ENCODE results near the gene IFT81. TPM values are rescaled to one million over a fixed set of nuclear protein-coding genes. Genes with fewer than 3 reads are reported as not detected.

IFT81 gene
- total and polyA plus RNA-seq, 4 experiments from 2014 or later, result 0.57 to 1.3 (median 1.2) TPM

DNA sequence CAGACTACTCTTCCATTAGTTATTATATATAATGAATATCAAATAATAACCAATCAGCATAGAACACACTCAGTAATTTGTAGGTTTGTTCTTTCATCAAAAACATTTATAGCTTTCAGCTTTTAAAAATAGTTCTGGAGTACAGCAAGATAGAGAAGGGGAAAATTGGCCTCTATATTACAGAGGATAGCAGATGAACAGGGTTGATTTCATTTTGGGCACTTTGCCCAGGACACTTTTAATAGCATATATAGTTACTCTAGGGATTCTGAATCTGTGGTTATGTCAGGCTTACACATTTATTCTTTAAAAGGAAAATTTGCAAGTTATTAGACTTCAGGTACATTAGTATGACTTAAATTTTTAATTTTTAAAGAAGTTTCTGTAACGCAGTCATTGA is 52.6 kb downstream of the IFT81 start:
- no peak overlapping the region for H3K4me3 Mint-ChIP-seq
- no peaks in the 10 kb centered on the region for H3K4me1 Mint-ChIP-seq

DNA sequence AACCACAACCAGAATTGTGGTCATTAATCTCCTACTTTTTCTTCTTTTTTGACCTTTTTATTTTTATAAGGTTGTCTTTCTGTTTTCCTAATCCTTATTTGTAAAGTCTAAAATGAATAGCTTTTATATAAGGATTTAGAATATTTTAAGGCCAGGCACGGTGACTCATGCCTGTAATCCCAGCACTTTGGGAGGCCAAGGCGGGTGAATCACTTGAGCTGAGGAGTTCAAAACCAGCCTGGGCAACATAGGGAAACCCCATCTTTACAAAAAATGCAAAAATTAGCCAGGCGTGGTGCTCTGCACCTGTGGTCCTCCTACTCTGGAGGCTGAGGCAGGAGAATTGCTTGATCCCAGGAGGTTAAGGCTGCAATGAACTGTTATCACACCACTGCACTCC is 55.1 kb downstream of the IFT81 start:
- Mint-ChIP-seq H3K27ac (no peak overlapping the region), H3K4me3 (no peak overlapping the region), H3K4me1 (no peaks in the 10 kb centered on the region), H3K27me3 (no peaks in the 10 kb centered on the region), H3K9me3 (peaks cover 0 to under 1% (median 0%) of the 10 kb centered on the region in 8 donors), H3K36me3 (no peaks in the 10 kb centered on the region)
- POLR2A ChIA-PET (ENCODE audit: partially characterized antibody), result no interaction called here
- intact Hi-C loops (cut with micrococcal nuclease), result no loop called here
- H3K9me3 ChIP-seq (ENCODE audit: control insufficient read depth in 1 of 2, low read length in 2 of 2), result no peaks in the 10 kb centered on the region
- no peaks in the 10 kb centered on the region for H3K27me3 ChIP-seq (ENCODE audit: insufficient read depth, low read length)
- no peak overlapping the region for H3K27ac ChIP-seq (ENCODE audit: low read depth, low read length)
- no peak overlapping the region for H3K4me3 ChIP-seq (ENCODE audit: low read length in 2 of 2)
- H3K4me1 ChIP-seq (ENCODE audit: insufficient read depth, low read length), result no peaks in the 10 kb centered on the region
- H3K36me3 ChIP-seq (ENCODE audit: insufficient read depth, low read length), result no peaks in the 10 kb centered on the region
- no peak for DNase-seq
- CTCF ChIA-PET (ENCODE audit: partially characterized antibody), result no interaction called here

More for the DNA sequence above, 52.6 kb downstream of the IFT81 start:
- no peak overlapping the region for H3K27ac ChIP-seq (ENCODE audit: low read depth, low read length)
- H3K9me3 ChIP-seq (ENCODE audit: control insufficient read depth in 1 of 2, low read length in 2 of 2), result no peaks in the 10 kb centered on the region
- Mint-ChIP-seq H3K27me3 (no peaks in the 10 kb centered on the region), H3K9me3 (no peaks in the 10 kb centered on the region), H3K36me3 (no peaks in the 10 kb centered on the region), H3K27ac (no peak overlapping the region)
- H3K27me3 ChIP-seq (ENCODE audit: insufficient read depth, low read length), result no peaks in the 10 kb centered on the region
- no peak for DNase-seq
- H3K4me1 ChIP-seq (ENCODE audit: insufficient read depth, low read length), result no peaks in the 10 kb centered on the region
- CTCF ChIA-PET (ENCODE audit: partially characterized antibody), result no interaction called here
- no peaks in the 10 kb centered on the region for H3K36me3 ChIP-seq (ENCODE audit: insufficient read depth, low read length)
- no peak overlapping the region for H3K4me3 ChIP-seq (ENCODE audit: low read length in 2 of 2)
- POLR2A ChIA-PET (ENCODE audit: partially characterized antibody), result no interaction called here
- intact Hi-C loops (cut with micrococcal nuclease), result no loop called here

DNA sequence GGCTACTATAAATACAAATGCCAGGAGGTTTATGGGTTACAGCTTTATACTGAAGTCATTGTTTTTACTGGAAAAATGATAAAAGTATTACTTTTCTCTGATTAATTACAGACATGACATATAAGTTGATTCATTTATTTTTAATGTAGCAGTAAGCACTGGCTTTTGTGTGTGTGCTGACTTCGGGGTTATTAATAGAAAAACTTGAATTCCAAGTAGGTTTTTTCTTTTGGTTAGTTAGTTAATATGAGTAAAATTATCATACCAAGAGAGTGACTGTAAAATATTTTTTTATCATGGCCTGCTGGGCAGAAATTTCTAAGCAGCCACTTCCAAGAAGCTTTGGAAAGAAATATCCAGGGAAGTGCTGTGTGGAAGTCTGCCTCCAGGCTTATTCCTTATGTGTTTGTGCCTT is 56.4 kb downstream of the IFT81 start:
- H3K36me3 Mint-ChIP-seq, result peaks cover 2 to 3% of the 10 kb centered on the region in 2 donors
- DNase-seq, result no peak
- H3K4me3 ChIP-seq (ENCODE audit: low read length in 2 of 2), result no peak overlapping the region
- ChIA-PET CTCF (ENCODE audit: partially characterized antibody) (no interaction called here), POLR2A (ENCODE audit: partially characterized antibody) (no interaction called here)
- H3K9me3 Mint-ChIP-seq, result peaks cover 0 to 4% (median 0%) of the 10 kb centered on the region in 8 donors
- no peak overlapping the region for H3K4me3 Mint-ChIP-seq
- H3K27ac Mint-ChIP-seq, result no peak overlapping the region
- no peaks in the 10 kb centered on the region for H3K4me1 Mint-ChIP-seq
- intact Hi-C loops (cut with micrococcal nuclease), result no loop called here
- no peaks in the 10 kb centered on the region for H3K27me3 Mint-ChIP-seq
- H3K36me3 ChIP-seq (ENCODE audit: insufficient read depth, low read length), result no peaks in the 10 kb centered on the region
- no peaks in the 10 kb centered on the region for H3K9me3 ChIP-seq (ENCODE audit: control insufficient read depth in 1 of 2, low read length in 2 of 2)
- no peaks in the 10 kb centered on the region for H3K27me3 ChIP-seq (ENCODE audit: insufficient read depth, low read length)
- no peaks in the 10 kb centered on the region for H3K4me1 ChIP-seq (ENCODE audit: insufficient read depth, low read length)
- no peak overlapping the region for H3K27ac ChIP-seq (ENCODE audit: low read depth, low read length)

DNA sequence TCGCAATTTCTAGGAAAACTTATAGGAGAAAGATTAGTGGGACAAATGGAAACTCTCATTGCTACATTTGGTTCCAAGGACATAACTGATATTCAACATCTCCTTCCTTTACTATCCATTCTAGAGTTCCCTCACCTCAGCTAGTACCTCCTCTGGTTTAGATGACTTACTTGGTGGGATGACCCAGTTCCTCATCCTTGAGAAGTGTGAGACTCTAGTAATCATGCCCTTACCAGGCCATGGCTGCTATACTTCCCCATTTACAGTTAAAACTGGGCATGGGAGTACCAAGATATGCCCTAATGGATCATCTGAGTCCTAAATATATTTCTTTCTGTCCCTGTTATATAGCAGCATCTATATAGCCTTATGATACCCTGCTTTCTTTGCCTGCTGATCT is 58.1 kb downstream of the IFT81 start:
- Mint-ChIP-seq H3K27me3 (no peaks in the 10 kb centered on the region), H3K4me1 (no peaks in the 10 kb centered on the region), H3K9me3 (peaks cover 4 to 21% (median 13%) of the 10 kb centered on the region in 8 donors), H3K36me3 (peaks cover 7 to 17% of the 10 kb centered on the region in 2 donors), H3K27ac (no peak overlapping the region), H3K4me3 (no peak overlapping the region)
- intact Hi-C loops (cut with micrococcal nuclease), result no loop called here
- ChIA-PET CTCF (ENCODE audit: partially characterized antibody) (interaction anchor here (0.6 kb wide), 1 partner anchor 423 kb away, joined by 3 read pairs; no protein-coding TSS in a partner anchor), POLR2A (ENCODE audit: partially characterized antibody) (interaction anchor here (0.6 kb wide), 1 partner anchor 678 kb away, joined by 4 read pairs; no protein-coding TSS in a partner anchor)
- Histone ChIP-seq H3K9me3 (ENCODE audit: control insufficient read depth in 1 of 2, low read length in 2 of 2) (no peaks in the 10 kb centered on the region), H3K27me3 (ENCODE audit: insufficient read depth, low read length) (no peaks in the 10 kb centered on the region), H3K4me1 (ENCODE audit: insufficient read depth, low read length) (no peaks in the 10 kb centered on the region), H3K27ac (ENCODE audit: low read depth, low read length) (no peak overlapping the region), H3K36me3 (ENCODE audit: insufficient read depth, low read length) (no peaks in the 10 kb centered on the region), H3K4me3 (ENCODE audit: low read length in 2 of 2) (no peak overlapping the region)
- no peak for DNase-seq

DNA sequence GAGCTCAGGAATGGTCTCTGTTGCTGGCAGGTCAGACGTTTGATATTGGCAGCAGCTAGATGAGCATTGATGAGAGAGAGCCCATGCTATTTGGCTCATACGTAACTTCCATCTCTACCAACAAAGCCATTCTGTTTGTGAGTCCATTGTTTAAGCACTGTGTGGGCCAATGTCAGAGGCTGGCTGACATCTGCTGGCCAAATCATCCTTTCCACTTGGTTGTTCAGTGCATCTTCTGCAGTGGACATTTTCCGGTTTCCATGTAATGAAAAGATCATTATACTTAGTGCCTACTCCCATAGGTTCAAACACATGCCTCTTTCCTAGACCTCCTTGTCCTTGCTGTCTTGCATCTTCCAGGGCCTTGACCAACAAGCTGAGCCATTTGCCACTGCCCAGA is 59.2 kb downstream of the IFT81 start:
- ChIA-PET CTCF (ENCODE audit: partially characterized antibody) (no interaction called here), POLR2A (ENCODE audit: partially characterized antibody) (no interaction called here)
- Histone ChIP-seq H3K27ac (ENCODE audit: low read depth, low read length) (no peak overlapping the region), H3K9me3 (ENCODE audit: control insufficient read depth in 1 of 2, low read length in 2 of 2) (no peaks in the 10 kb centered on the region), H3K27me3 (ENCODE audit: insufficient read depth, low read length) (no peaks in the 10 kb centered on the region), H3K36me3 (ENCODE audit: insufficient read depth, low read length) (no peaks in the 10 kb centered on the region), H3K4me3 (ENCODE audit: low read length in 2 of 2) (no peak overlapping the region), H3K4me1 (ENCODE audit: insufficient read depth, low read length) (no peaks in the 10 kb centered on the region)
- H3K4me1 Mint-ChIP-seq, result no peaks in the 10 kb centered on the region
- peak overlapping the region in 1 of 7 donors; percentile 4 for H3K27ac Mint-ChIP-seq
- intact Hi-C loops (cut with micrococcal nuclease), result no loop called here
- H3K9me3 Mint-ChIP-seq, result peaks cover 4 to 23% (median 15%) of the 10 kb centered on the region in 8 donors
- DNase-seq, result no peak
- no peaks in the 10 kb centered on the region for H3K27me3 Mint-ChIP-seq
- H3K36me3 Mint-ChIP-seq, result peaks cover 7 to 22% of the 10 kb centered on the region in 2 donors
- no peak overlapping the region for H3K4me3 Mint-ChIP-seq

DNA sequence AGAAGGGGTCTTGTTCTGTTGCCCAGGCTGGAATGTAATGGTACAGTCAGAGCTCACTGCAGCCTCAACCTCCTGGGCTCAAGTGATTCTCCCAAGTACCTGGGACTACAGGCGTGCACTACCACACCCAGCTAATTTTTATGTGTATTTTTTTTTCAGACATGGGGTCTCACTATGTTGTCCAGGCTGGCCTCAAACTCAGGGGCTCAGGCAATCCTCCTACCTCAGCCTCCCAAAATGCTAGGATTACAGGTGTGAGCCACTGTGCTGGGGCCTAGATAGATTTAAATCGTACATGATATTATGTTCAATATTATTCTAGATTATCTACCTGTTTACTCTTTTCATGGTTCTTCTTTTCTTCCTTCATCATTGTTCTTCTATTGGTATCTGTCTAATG is 61.5 kb downstream of the IFT81 start:
- H3K4me3 Mint-ChIP-seq, result no peak overlapping the region
- CTCF ChIA-PET (ENCODE audit: partially characterized antibody), result interaction anchor here (1.3 kb wide), 1 partner anchor 10 kb away, joined by 4 read pairs; no protein-coding TSS in a partner anchor
- peaks cover 7 to 23% of the 10 kb centered on the region in 2 donors for H3K36me3 Mint-ChIP-seq
- Histone ChIP-seq H3K27me3 (ENCODE audit: insufficient read depth, low read length) (no peaks in the 10 kb centered on the region), H3K9me3 (ENCODE audit: control insufficient read depth in 1 of 2, low read length in 2 of 2) (no peaks in the 10 kb centered on the region), H3K4me3 (ENCODE audit: low read length in 2 of 2) (no peak overlapping the region), H3K27ac (ENCODE audit: low read depth, low read length) (no peak overlapping the region), H3K36me3 (ENCODE audit: insufficient read depth, low read length) (no peaks in the 10 kb centered on the region), H3K4me1 (ENCODE audit: insufficient read depth, low read length) (no peaks in the 10 kb centered on the region)
- intact Hi-C loops (cut with micrococcal nuclease), result no loop called here
- POLR2A ChIA-PET (ENCODE audit: partially characterized antibody), result no interaction called here
- H3K27ac Mint-ChIP-seq, result peak overlapping the region in 1 of 7 donors; percentile 62
- DNase-seq, result no peak
- H3K27me3 Mint-ChIP-seq, result no peaks in the 10 kb centered on the region
- no peaks in the 10 kb centered on the region for H3K4me1 Mint-ChIP-seq
- H3K9me3 Mint-ChIP-seq, result peaks cover 4 to 25% (median 17%) of the 10 kb centered on the region in 8 donors

DNA sequence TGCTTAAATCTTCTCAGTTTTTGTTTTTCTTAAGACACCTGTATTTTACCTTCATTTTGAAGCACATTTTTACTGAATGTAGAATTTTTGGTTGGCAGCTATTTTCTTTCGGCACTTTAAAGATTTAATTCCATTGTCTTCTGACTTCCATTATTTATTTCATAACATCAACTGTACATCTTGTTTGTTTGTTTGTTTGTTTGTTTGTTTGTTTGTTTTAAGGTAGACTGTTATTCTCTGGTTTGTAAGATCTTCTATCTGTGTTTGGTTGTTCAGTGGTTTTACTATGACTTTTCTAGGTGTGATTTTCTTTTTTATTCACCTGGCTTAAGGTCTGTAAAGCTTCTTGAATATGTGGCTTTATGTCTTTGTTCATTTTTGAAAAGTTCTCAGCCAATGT is 61.9 kb downstream of the IFT81 start:
- H3K36me3 ChIP-seq (ENCODE audit: insufficient read depth, low read length), result no peaks in the 10 kb centered on the region
- no peaks in the 10 kb centered on the region for H3K4me1 Mint-ChIP-seq

More for the DNA sequence above, 61.9 kb downstream of the IFT81 start:
- Mint-ChIP-seq H3K36me3 (peaks cover 7 to 23% of the 10 kb centered on the region in 2 donors), H3K9me3 (peaks cover 4 to 25% (median 17%) of the 10 kb centered on the region in 8 donors), H3K27ac (peak overlapping the region in 1 of 7 donors; percentile 62), H3K4me3 (no peak overlapping the region), H3K27me3 (no peaks in the 10 kb centered on the region)
- no peaks in the 10 kb centered on the region for H3K9me3 ChIP-seq (ENCODE audit: control insufficient read depth in 1 of 2, low read length in 2 of 2)
- H3K27ac ChIP-seq (ENCODE audit: low read depth, low read length), result no peak overlapping the region
- intact Hi-C loops (cut with micrococcal nuclease), result no loop called here
- H3K4me1 ChIP-seq (ENCODE audit: insufficient read depth, low read length), result no peaks in the 10 kb centered on the region
- CTCF ChIA-PET (ENCODE audit: partially characterized antibody), result interaction anchor here (1.3 kb wide), 1 partner anchor 9 kb away, joined by 4 read pairs; no protein-coding TSS in a partner anchor
- DNase-seq, result no peak
- H3K27me3 ChIP-seq (ENCODE audit: insufficient read depth, low read length), result no peaks in the 10 kb centered on the region
- POLR2A ChIA-PET (ENCODE audit: partially characterized antibody), result no interaction called here
- H3K4me3 ChIP-seq (ENCODE audit: low read length in 2 of 2), result no peak overlapping the region

Data from CD4-positive, alpha-beta memory T cell (primary cell).